Ureter (tissue), 1 donor: ENCODE results near the gene CARD10. TPM values are rescaled to one million over a fixed set of nuclear protein-coding genes. Genes with fewer than 3 reads are reported as not detected.
"Not testable (repeated sequence)": the region's sequence is repeated elsewhere in the genome, so short reads cannot be mapped to it uniquely, and the experiment has no call there.

Experiments
- DNase-seq: peaks from one replicate; pipeline ENCODE4 v3.0.0-alpha.2; 2020; ENCODE audit warnings: low spot score
- total RNA-seq: library from RNA; stranded (reverse); gene quantifications from one replicate; pipeline ENCODE4 v1.2.4, GENCODE V29; 2023
- donor health status: DM: yes; HTN: yes; CAD: no.

Gene CARD10
- total RNA-seq, 1 donor from 2014 or later: 14.9 TPM

GRCh38 chr22:37487129-37487528, 32.1 kb downstream of the CARD10 start:
- no peak for DNase-seq

GRCh38 chr22:37486224-37486845, 32.9 kb downstream of the CARD10 start, which contains the start of gene MFNG:
Gene MFNG (minus strand): TSS chr22:37486384. CDS start chr22:37486177, 207 bp downstream.
- DNase-seq: peak; percentile 67

GRCh38 chr22:37485395-37486223, 33.6 kb downstream of the CARD10 start:
- no peak for DNase-seq

- peak; percentile 74 for DNase-seq
These were observed 34.5 kb downstream of the CARD10 start for GRCh38 chr22:37484480-37485394.

- no peak for DNase-seq
These were observed 36.2 kb downstream of the CARD10 start for GRCh38 chr22:37483050-37483449.

GRCh38 chr22:37482244-37482643, 37.0 kb downstream of the CARD10 start:
- no peak for DNase-seq

GRCh38 chr22:37481347-37481907, 37.8 kb downstream of the CARD10 start:
- no peak for DNase-seq

- no peak for DNase-seq
These were observed 38.5 kb downstream of the CARD10 start for GRCh38 chr22:37480387-37481346.

GRCh38 chr22:37479196-37479595, 40.0 kb downstream of the CARD10 start:
- no peak for DNase-seq

- no peak for DNase-seq
These were observed 42.6 kb downstream of the CARD10 start for GRCh38 chr22:37476389-37477329.

- no peak for DNase-seq
These were observed 44.6 kb downstream of the CARD10 start for GRCh38 chr22:37474447-37475090.

GRCh38 chr22:37473437-37473946, 45.7 kb downstream of the CARD10 start:
- DNase-seq: no peak

- DNase-seq: no peak
These were observed 46.7 kb downstream of the CARD10 start for GRCh38 chr22:37472418-37473006.

GRCh38 chr22:37471727-37472417, 47.3 kb downstream of the CARD10 start:
- DNase-seq: no peak

GRCh38 chr22:37470087-37470445, 49.1 kb downstream of the CARD10 start:
- DNase-seq: no peak

- no peak for DNase-seq
These were observed 49.7 kb downstream of the CARD10 start for GRCh38 chr22:37469416-37470086.

GRCh38 chr22:37468201-37468695, 51.0 kb downstream of the CARD10 start:
- not testable (repeated sequence) for DNase-seq
